COLO668 (cell line): ENCODE measurements around the gene RNF44.

Experiments
- DNase-seq: peaks from one replicate; lab custom pipeline; 2025; ENCODE audit not compliant: unreplicated experiment; lab: John Stamatoyannopoulos, UW

The RNF44 gene

GRCh38 chr5:176536902-176537553 lies at the start of gene RNF44:
RNF44 (minus strand) TSS chr5:176537402; CDS start chr5:176532472, 4,930 bp downstream.
- peak; percentile 94 for DNase-seq

DNA sequence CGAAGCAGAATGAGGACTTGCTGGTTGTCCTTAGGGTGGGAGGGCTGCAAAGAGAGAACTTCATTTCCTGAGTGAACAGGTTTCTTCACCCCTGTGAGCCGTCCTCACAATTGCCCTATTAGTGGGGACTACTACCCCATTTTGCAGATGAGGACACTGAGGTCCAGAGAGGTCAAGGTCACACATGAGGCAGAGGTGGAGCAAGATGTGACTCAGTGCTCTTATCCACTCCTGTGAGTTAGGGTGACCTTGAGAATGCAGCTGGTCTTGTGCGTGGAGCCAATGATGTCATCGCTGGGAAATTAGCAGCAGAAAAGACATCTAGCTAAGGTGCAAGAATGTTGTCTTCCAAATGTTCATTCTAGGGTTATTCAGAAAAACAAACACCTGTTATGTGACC lies 45.9 kb upstream of the RNF44 start:
- DNase-seq: no peak

DNA sequence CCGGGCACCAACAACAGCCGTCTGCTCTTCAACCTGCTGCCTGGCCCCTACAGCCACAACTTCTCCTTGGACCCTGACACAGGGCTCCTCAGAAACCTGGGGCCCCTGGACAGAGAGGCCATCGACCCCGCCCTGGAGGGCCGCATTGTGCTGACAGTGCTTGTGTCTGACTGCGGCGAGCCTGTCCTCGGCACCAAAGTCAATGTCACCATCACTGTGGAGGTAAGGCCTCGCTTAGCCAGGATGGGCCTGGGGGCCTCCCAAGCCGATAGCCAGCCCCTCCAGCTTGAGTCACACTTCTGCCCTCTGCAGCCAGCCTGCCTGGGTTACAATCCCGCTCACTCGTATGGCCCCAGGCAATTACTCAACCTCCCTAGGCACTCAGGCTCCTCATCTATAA lies 44.2 kb upstream of the RNF44 start:
- DNase-seq: no peak

GRCh38 chr5:176579323-176579722 lies 42.1 kb upstream of the RNF44 start:
- DNase-seq: no peak

DNA sequence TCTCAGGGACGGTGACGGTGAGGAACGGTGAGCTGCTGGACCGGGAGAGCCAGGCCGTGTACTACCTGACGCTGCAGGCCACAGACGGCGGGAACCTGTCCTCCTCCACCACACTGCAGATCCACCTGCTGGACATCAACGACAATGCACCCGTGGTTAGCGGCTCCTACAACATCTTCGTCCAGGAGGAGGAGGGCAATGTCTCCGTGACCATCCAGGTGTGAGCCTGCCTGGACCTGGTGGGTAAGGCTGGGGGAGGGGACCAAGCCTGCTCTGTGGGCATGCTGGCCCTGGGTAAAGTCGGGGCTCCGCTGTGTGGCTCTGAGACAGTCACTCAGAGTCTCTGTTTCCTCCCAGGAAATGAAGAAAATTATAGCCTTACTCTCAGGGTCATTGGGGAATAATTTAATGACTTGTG lies 41.2 kb upstream of the RNF44 start:
- peak; percentile 73 for DNase-seq

DNA sequence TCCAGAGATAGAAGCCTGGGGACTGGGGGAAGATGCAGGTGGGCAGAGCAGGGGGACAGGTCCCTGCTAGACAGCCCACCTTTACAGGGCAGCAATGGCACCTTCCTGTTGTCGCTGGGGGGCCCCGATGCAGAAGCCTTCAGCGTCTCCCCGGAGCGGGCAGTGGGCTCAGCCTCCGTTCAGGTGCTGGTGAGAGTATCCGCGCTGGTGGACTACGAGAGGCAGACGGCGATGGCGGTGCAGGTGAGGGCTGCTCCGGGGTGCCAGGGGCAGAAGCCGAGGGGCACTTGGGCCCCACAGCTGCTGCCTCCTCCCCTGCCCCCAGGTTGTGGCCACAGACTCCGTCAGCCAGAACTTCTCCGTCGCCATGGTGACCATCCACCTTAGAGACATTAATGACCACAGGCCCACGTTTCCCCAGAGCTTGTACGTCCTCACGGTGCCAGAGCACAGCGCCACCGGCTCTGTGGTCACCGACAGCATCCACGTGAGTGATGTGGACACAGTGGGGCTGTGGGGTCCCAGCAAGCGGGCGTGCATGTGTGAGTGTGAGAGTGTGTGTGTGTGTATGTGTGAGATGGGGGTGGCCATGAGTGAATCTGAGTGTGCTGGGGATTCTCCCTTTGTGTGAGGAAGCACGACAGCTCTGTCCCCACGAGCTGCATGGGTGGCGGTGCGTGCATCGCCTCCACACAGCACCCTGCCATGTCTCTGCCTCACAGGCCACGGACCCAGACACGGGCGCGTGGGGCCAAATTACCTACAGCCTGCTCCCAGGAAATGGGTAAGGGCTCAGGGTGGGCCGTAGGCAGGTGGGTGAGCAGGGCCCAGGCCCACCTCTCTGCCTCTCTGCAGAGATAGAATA lies 40.3 kb upstream of the RNF44 start:
- DNase-seq: no peak

GRCh38 chr5:176575488-176576422 lies 38.6 kb upstream of the RNF44 start:
- no peak for DNase-seq

DNA sequence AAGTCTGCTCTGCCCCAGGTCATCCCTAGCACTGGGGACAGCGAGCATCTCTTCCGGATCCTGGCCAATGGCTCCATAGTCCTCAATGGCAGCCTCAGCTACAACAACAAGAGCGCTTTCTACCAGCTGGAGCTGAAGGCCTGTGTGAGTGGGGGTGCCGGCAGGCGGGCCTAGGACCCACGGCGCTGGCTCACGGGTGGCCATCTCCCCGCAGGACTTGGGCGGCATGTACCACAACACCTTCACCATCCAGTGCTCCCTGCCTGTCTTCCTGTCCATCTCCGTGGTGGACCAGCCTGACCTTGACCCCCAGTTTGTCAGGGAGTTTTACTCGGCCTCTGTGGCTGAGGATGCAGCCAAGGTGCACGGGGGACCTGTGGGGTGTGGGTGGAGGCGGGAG lies 37.9 kb upstream of the RNF44 start:
- no peak for DNase-seq

GRCh38 chr5:176574297-176574591 lies 37.0 kb upstream of the RNF44 start:
- DNase-seq: no peak

DNA sequence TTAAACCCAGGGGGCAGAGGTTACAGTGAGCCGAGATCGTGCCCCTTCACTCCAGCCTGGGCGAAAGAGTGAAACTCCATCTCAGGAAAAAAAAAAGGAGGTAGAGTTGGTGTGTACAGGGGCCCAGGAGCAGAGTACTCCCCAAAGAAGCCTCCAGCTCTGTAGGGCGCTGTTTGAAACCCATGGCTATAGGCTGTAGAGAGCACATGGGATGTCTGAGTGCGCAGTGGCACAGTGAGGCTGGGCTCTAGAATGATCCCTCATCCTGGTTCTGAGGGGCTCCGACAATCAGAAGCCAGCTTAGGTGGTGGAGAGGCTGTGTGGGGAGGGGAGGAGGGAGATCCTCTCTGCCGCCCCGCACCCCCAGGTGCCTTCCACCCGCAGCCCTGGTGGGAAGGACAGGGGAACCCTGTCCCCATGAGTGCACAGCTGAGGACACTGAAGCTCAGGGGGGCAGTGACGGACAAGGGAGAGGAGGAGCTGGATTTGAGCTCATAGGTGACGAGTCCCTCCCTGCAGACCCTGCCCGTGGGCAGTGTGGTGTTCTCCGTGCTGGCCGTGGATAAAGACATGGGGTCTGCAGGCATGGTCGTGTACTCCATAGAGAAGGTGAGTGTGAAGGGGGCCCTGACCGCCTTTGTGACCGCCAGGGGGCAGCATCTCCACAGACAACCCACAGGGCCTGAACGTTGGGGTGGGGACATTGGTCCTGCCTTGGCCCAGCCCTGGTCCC lies 36.5 kb upstream of the RNF44 start:
- peak; percentile 65 for DNase-seq

DNA sequence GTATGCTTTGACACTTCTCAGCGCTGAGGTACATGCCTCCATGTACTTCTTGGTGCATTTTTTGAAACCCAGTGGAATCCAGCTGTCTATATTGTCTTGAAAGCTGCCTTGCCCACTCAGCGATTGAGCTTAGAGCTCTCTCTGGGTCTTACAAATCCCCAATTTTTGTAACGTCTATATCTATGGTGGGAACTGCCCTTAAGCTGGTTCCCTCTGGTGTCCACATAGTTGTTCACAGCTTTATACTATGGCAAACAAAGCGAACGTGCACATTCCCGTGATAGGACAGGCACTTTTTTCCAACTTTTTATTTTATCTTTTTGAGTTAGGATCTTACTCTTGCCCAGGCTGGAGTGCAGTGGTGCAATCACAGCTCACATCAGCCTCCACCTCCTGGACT lies 32.8 kb upstream of the RNF44 start:
- DNase-seq: no peak

DNA sequence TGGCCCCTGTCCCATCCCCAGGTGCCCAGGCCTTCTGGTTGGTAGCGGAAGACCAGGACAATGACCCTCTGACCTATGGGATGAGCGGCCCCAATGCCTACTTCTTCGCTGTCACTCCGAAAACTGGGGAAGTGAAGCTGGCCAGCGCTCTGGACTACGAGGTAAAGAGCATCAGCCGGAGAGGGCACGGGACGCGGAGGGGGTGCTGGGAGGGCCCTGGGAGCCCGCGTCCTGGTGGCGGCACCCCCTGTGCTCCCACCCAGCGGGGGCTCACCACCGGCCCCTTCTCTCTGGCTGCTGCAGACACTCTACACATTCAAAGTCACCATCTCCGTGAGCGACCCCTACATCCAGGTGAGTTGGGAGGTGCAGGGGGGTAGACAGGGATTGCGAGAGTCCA lies 31.5 kb upstream of the RNF44 start:
- DNase-seq: no peak

DNA sequence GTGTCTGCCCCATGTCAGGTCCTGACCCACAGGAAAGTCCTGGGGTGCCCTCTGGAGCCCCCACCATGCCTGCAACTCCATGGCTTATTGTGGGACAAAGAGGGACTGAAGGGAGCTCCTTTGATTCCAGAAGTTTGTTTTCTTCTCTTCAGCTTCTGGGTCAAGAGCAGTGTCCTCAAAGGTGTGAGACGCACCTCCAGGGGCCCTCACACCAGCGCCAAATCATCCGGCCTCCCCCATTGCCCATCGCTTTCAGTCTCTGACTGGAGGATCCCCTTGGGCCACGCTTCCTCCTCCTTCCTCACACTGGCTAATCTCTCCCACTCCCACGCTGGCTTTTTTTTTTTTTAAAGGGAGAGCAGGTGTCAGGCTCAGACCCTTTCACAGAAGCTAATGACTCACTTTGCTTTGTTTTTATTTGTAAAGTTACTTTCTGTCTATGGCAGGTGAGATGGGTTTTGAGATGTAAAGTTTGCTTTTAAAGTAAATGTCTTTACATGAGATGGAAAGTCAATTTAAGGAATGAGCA lies 28.6 kb upstream of the RNF44 start:
- no peak for DNase-seq

DNA sequence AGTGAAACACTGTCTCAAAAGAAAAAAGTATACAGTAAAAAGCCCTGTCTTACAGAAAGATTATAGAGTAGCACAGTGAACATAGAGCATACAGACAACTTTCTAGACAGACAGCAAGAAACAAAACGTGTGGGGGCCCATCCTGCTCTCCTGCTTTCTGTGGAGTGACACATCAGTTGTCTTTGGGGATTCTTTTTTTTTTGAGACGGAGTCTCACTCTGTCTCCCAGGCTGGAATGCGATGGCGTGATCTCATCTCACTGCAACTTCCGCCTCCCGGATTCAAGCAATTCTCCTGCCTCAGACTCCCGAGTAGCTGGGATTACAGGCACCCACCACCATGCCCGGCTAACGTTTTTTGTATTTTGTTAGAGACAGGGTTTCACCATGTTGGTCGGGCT lies 26.8 kb upstream of the RNF44 start:
- no peak for DNase-seq

DNA sequence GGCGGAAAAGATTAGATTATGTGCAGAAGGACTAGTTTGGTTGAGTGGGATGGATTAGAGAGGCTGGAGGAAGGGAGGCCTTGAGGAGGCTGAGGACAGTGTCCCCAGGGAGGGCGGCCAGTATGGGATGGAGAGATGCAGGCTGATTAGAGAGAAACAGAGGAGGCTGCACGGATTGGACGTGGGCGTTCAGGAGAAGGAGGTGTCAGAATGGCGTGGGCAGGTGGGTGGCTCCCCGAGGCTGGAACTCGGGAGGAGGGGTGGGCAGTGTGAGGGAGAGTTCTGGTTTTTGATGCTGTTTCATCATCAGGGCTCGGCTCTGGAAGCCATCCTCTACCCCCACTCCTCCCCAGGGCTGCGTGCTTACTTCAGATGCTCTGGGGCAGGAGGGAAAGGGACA lies 25.0 kb upstream of the RNF44 start:
- DNase-seq: no peak

- no peak for DNase-seq
Measured at GRCh38 chr5:176561259-176561658, 24.1 kb upstream of the RNF44 start.

- no peak for DNase-seq
Measured at GRCh38 chr5:176560364-176560763, 23.2 kb upstream of the RNF44 start.

DNA sequence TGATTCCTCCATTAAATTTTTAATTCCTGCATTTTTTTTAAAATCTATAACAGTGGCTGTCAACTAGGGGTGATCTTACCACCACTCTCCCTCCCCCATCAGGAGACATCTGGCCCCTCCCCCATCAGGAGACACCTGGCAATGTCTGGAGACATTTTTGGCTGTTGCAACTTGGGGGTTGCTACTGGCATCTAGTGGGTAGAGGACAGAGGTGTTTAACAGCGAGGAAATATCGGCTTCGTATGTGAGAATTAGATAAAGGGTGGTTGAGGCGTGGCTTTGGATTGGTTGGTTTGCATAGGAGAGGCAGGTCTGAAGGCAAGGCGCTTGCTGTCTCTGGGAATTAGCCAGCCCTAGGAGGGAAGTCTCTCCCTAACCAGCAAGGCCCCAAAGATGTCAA lies 22.5 kb upstream of the RNF44 start:
- no peak for DNase-seq

DNA sequence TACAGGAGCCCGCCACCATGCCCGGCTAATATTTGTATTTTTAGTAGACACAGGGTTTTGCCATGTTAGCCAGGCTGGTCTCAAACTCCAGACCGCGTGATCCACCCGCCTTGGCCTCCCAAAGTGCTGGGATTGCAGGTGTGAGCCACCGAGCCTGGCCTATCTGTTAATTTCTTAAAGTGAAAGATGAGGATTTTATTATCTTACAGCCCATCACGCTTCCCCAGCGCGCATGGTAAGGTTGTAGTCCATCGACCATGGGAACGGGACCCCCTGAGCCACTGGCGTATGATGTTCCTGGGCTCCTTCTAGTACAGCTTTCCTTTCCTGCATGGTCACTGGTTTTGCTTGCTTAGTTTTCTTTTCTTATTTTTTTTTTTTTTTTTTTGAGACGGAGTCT lies 20.6 kb upstream of the RNF44 start:
- DNase-seq: no peak

DNA sequence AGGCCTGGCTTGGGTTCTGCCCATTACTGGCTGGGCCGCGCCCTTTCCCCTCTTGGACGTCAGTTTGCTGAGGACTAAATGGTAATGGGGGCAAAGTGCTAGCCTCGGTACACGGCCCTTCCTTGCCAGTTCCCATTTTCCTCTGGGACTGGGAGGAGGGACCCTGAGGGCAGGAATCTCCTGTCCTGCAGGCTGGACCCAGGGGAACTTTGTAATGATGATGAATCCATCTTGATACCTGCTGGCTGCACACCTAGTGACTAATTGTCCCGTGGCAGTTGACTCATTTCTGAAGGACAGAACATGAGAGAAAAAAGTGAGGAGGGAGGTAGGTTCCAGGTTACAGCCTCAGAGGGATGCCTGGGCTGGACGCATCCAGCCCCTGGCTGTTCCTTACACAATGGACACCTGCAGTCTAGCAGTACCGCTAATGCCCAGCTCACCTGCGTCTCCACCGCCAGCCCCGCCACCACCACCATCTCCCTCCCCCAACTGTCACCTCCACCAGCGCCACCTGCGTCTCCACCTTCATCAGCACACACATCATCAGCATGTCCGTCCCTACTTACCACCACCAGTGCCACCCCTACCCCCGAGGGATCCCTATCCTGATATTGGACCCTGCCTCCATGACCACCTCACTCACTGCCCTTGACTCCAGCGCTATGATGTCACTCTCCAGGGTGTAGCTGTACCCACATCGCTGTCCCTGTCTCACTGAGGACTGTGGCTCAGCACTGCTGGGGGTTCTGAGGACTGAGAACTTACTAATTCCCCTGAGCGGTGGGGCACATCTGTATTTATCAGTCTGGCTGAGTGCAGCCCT lies 16.3 kb upstream of the RNF44 start:
- DNase-seq: peak; percentile 44
